Fibroblast of upper back skin (primary cell): ENCODE results near the gene MLYCD.
"Not testable (repeated sequence)": the region's sequence is repeated elsewhere in the genome, so short reads cannot be mapped to it uniquely, and the experiment has no call there.

Experiments
- DNase-seq: peaks from one replicate; pipeline ENCODE4 v3.0.0-alpha.2; 2013

MLYCD gene

GRCh38 chr16:83942815-83943515 is 44.0 kb downstream of the MLYCD start:
- DNase-seq: no peak

- DNase-seq: no peak
Measured at GRCh38 chr16:83943516-83944050, 44.7 kb downstream of the MLYCD start.

- no peak for DNase-seq
Measured at GRCh38 chr16:83945587-83945986, 46.7 kb downstream of the MLYCD start.

GRCh38 chr16:83946154-83946780 is 47.4 kb downstream of the MLYCD start:
- no peak for DNase-seq

- no peak for DNase-seq
Measured at GRCh38 chr16:83946781-83947566, 48.1 kb downstream of the MLYCD start.

GRCh38 chr16:83947642-83948234 is 48.8 kb downstream of the MLYCD start:
- DNase-seq: no peak

GRCh38 chr16:83948914-83949723 is 50.2 kb downstream of the MLYCD start:
- DNase-seq: no peak

- DNase-seq: no peak
Measured at GRCh38 chr16:83949724-83950001, 50.7 kb downstream of the MLYCD start.

GRCh38 chr16:83950862-83951399 is 52.0 kb downstream of the MLYCD start:
- not testable (repeated sequence) for DNase-seq

- DNase-seq: no peak
Measured at GRCh38 chr16:83951544-83951943, 52.6 kb downstream of the MLYCD start.

- no peak for DNase-seq
Measured at GRCh38 chr16:83952587-83952939, 53.6 kb downstream of the MLYCD start.

GRCh38 chr16:83952940-83953795 is 54.3 kb downstream of the MLYCD start, which contains the start of gene OSGIN1:
TSS of gene OSGIN1 (plus strand) at chr16:83953240. CDS start at chr16:83957672, 4,432 bp downstream.
- peak; percentile 92 for DNase-seq

GRCh38 chr16:83953796-83954576 is 55.1 kb downstream of the MLYCD start:
- DNase-seq: peak; percentile 19

- peak; percentile 34 for DNase-seq
Measured at GRCh38 chr16:83954577-83955016, 55.7 kb downstream of the MLYCD start.

GRCh38 chr16:83955218-83956130 is 56.6 kb downstream of the MLYCD start:
- peak; percentile 49 for DNase-seq

GRCh38 chr16:83956336-83957289 is 57.7 kb downstream of the MLYCD start:
- peak; percentile 66 for DNase-seq

- DNase-seq: no peak
Measured at GRCh38 chr16:83957296-83957855, 58.5 kb downstream of the MLYCD start.
